HepG2 (cell line): Measurements from ENCODE around the gene FTL. TPM values are rescaled to one million over a fixed set of nuclear protein-coding genes. Genes with fewer than 3 reads are reported as not detected.

ENCODE experiments used
- BRCA1 ChIP-seq: sonication (generic); formaldehyde crosslinking; IDR thresholded peaks from 2 replicates; pipeline ENCODE4 v1.4.0; 2020; ENCODE audit warnings: missing genetic modification reagents
- CBX1 ChIP-seq: IDR thresholded peaks from one replicate; pipeline ENCODE4 v1.6.1; 2016; ENCODE audit warnings: antibody characterized with exemption, low read depth
- ELF1 ChIP-seq: sonication (generic); formaldehyde crosslinking; IDR thresholded peaks from 2 replicates; pipeline ENCODE4 v1.4.0; 2020; ENCODE audit warnings: missing genetic modification reagents
- GABPB1 ChIP-seq: IDR thresholded peaks from 2 replicates; pipeline ENCODE4 v1.6.1; 2016; ENCODE audit warnings: mild to moderate bottlenecking, missing genetic modification reagents, moderate library complexity, missing compliant biosample characterization
- GATAD1 ChIP-seq: IDR thresholded peaks from 2 replicates; pipeline ENCODE4 v1.6.1; 2016; ENCODE audit warnings: missing genetic modification reagents, missing compliant biosample characterization
- HCFC1 ChIP-seq: fragments of 150-350 bp; IDR thresholded peaks from 2 replicates; pipeline ENCODE4 v1.6.1; 2014; ENCODE audit warnings: low read depth, low read length
- MAFK ChIP-seq, 2 experiments: IDR thresholded peaks in 1 of 2; conservative IDR thresholded peaks in 1 of 2; 2 replicates each; pipeline ENCODE4 v1.6.1; 2011; ENCODE audit warnings: improper control_type of control experiment in 2 of 2, low read length in 2 of 2
- MED1 ChIP-seq: sonication (generic); formaldehyde crosslinking; IDR thresholded peaks from 2 replicates; pipeline ENCODE4 v1.4.0; 2020; ENCODE audit warnings: missing genetic modification reagents
- NONO ChIP-seq, 2 experiments: fragments of 450-650 bp in 1 of 2; sonication (generic) in 1 of 2; formaldehyde crosslinking in 1 of 2; IDR thresholded peaks in 1 of 2; conservative IDR thresholded peaks in 1 of 2; 2 replicates each; pipeline versions ENCODE4 v1.6.1 to v1.8.0; 2017 to 2022; ENCODE audit warnings: mild to moderate bottlenecking in 1 of 2, missing genetic modification reagents in 1 of 2, moderate library complexity in 1 of 2
- POLR2A ChIP-seq, 2 experiments: IDR thresholded peaks; 2 replicates each; pipeline ENCODE4 v1.6.1; 2011; ENCODE audit warnings: low read depth in 2 of 2, low read length in 2 of 2, mild to moderate bottlenecking in 1 of 2, moderate library complexity in 1 of 2; ENCODE audit not compliant: insufficient read depth in 1 of 2
- POLR2AphosphoS5 ChIP-seq: IDR thresholded peaks from 2 replicates; pipeline ENCODE4 v1.6.1; 2012; ENCODE audit warnings: low read depth, low read length
- SNAPC5 ChIP-seq: sonication (generic); formaldehyde crosslinking; IDR thresholded peaks from 2 replicates; pipeline ENCODE4 v1.8.1; 2023; ENCODE audit warnings: mild to moderate bottlenecking, missing genetic modification reagents, borderline replicate concordance
- SP4 ChIP-seq: sonication (generic); formaldehyde crosslinking; IDR thresholded peaks from 2 replicates; pipeline ENCODE4 v1.8.1; 2023; ENCODE audit warnings: mild to moderate bottlenecking, missing genetic modification reagents
- TBP ChIP-seq: sonication (generic); formaldehyde crosslinking; IDR thresholded peaks from 2 replicates; pipeline ENCODE4 v1.5.0; 2020; ENCODE audit warnings: missing genetic modification reagents
- TEF ChIP-seq: sonication (generic); formaldehyde crosslinking; IDR thresholded peaks from 2 replicates; pipeline ENCODE4 v1.5.0; 2020; ENCODE audit warnings: missing genetic modification reagents
- THAP11 ChIP-seq: IDR thresholded peaks from 2 replicates; pipeline ENCODE4 v1.6.1; 2016; ENCODE audit warnings: missing biosample characterization, missing genetic modification reagents
- U2AF1 ChIP-seq: fragments of 200-400 bp; formaldehyde crosslinking; optimal IDR thresholded peaks from 2 replicates; pipeline ENCODE3; 2017; ENCODE audit warnings: mild to moderate bottlenecking, low read depth, low read length
- ZBTB46 ChIP-seq: sonication (generic); formaldehyde crosslinking; IDR thresholded peaks from 2 replicates; pipeline ENCODE4 v1.4.0; 2020; ENCODE audit warnings: mild to moderate bottlenecking, missing genetic modification reagents, borderline replicate concordance
- ZFX ChIP-seq: sonication (generic); formaldehyde crosslinking; IDR thresholded peaks from 2 replicates; pipeline ENCODE4 v1.4.0; 2020; ENCODE audit warnings: mild to moderate bottlenecking, low read depth, missing genetic modification reagents, moderate library complexity
- ZNF264 ChIP-seq: sonication (generic); formaldehyde crosslinking; IDR thresholded peaks from 2 replicates; pipeline ENCODE4 v1.4.0; 2020; ENCODE audit warnings: missing genetic modification reagents
- ZNF337 ChIP-seq: sonication (generic); formaldehyde crosslinking; IDR thresholded peaks from 2 replicates; pipeline ENCODE4 v1.5.1; 2020; ENCODE audit warnings: missing genetic modification reagents, low read depth, mild to moderate bottlenecking, borderline replicate concordance
- ZNF547 ChIP-seq: sonication (generic); formaldehyde crosslinking; IDR thresholded peaks from 2 replicates; pipeline ENCODE4 v1.5.1; 2020; ENCODE audit warnings: mild to moderate bottlenecking, missing genetic modification reagents
- ZNF564 ChIP-seq: sonication (generic); formaldehyde crosslinking; IDR thresholded peaks from 2 replicates; pipeline ENCODE4 v1.8.1; 2023; ENCODE audit warnings: mild to moderate bottlenecking, missing genetic modification reagents
- ZNF605 ChIP-seq: sonication (generic); formaldehyde crosslinking; IDR thresholded peaks from 2 replicates; pipeline ENCODE4 v1.8.0; 2022; ENCODE audit warnings: mild to moderate bottlenecking, missing genetic modification reagents
- ZNF704 ChIP-seq: sonication (generic); formaldehyde crosslinking; IDR thresholded peaks from 2 replicates; pipeline ENCODE4 v1.8.1; 2023; ENCODE audit warnings: mild to moderate bottlenecking, inconsistent platforms, moderate library complexity, missing genetic modification reagents, borderline replicate concordance
- ZNF780A ChIP-seq: sonication (generic); formaldehyde crosslinking; IDR thresholded peaks from 2 replicates; pipeline ENCODE4 v1.8.0; 2022; ENCODE audit warnings: mild to moderate bottlenecking, missing genetic modification reagents, moderate library complexity
- polyA plus RNA-seq, 8 experiments: library from polyadenylated mRNA; depleted of rRNA in 3 of 8; stranded (reverse) in 7 of 8; unstranded in 1 of 8; fragments of >200 nt; fragmentation: Illumina TruSeq in 4 of 8; extraction: Trizol in 4 of 8; gene quantifications; 2 replicates each; pipeline versions ENCODE4 v1.2.1 to v1.2.3, GENCODE V29; 2011 to 2016; ENCODE audit warnings: low read depth in 4 of 8, missing spikeins in 1 of 8, mixed read lengths in 1 of 8; ENCODE audit not compliant: insufficient read depth in 1 of 8
- total RNA-seq, 5 experiments: library from RNA; depleted of rRNA; stranded (reverse); fragments of >200 nt; fragmentation: Illumina TruSeq; extraction: Trizol; gene quantifications; 2 replicates each; pipeline ENCODE4 v1.2.3, GENCODE V29; 2016; ENCODE audit warnings: low read depth in 1 of 5

Gene FTL
- total and polyA plus RNA-seq, 2 of the 13 experiments (the other 11 are each of a cell fraction or from before 2014, with no cell fraction given) = 2,721 to 8,800 TPM

- TF ChIP-seq MED1 (CRISPR knock-in tag) (peak; percentile 30), POLR2AphosphoS5 (peak; percentile 4; the same call in 1 of the 2 replicates), POLR2A (IDR thresholded peaks at IDR 0.05; ENCODE audit: insufficient read depth in 1 of 2, low read depth in 2 of 2, low read length in 2 of 2) (peak in 1 of 2 experiments; percentile 46; a peak in 2 of 4 replicates), ZNF704 (CRISPR knock-in tag) (0 out of 2 replicates have a peak, but pooled peaks have one; percentile 25), ZNF547 (CRISPR knock-in tag) (peak; percentile 75; the same call in 1 of the 2 replicates), ZNF264 (no peak), CBX1 (peak; percentile 23), SP4 (CRISPR knock-in tag) (peak; percentile 54; the same call in 1 of the 2 replicates), TBP (CRISPR knock-in tag) (no peak), ZNF564 (CRISPR knock-in tag) (peak; percentile 53; the same call in 1 of the 2 replicates), SNAPC5 (0 out of 2 replicates have a peak, but pooled peaks have one; percentile 46), GATAD1 (CRISPR knock-in tag) (peak; percentile 22; the same call in 1 of the 2 replicates), GABPB1 (CRISPR knock-in tag) (peak; percentile 42), HCFC1 (peak; percentile 83), NONO (IDR thresholded peaks at IDR 0.05) (no peak), NONO (CRISPR knock-in tag; conservative IDR thresholded peaks at IDR 0.05) (peak; percentile 10; the same call in 1 of the 2 replicates), ZBTB46 (CRISPR knock-in tag) (0 out of 2 replicates have a peak, but pooled peaks have one; percentile 5), ZNF605 (CRISPR knock-in tag) (0 out of 2 replicates have a peak, but pooled peaks have one; percentile 0), ZNF780A (peak; percentile 77; the same call in 1 of the 2 replicates), ZNF337 (0 out of 2 replicates have a peak, but pooled peaks have one; percentile 70), ELF1 (0 out of 2 replicates have a peak, but pooled peaks have one; percentile 5), BRCA1 (CRISPR knock-in tag) (no peak), ZFX (peak; percentile 45; the same call in 1 of the 2 replicates), MAFK (conservative IDR thresholded peaks at IDR 0.05 in 1 of 2, IDR thresholded peaks at IDR 0.05 in 1 of 2; ENCODE audit: low read length in 2 of 2) (no peak), THAP11 (CRISPR knock-in tag) (peak; percentile 97), U2AF1 (no peak), TEF (CRISPR knock-in tag) (0 out of 2 replicates have a peak, but pooled peaks have one; percentile 37)
These were observed 864 bp downstream of the FTL start (continued) for GRCh38 chr19:48965806-48966540.
